ENCODE results near the gene ZBED4.

The ZBED4 gene

DNA sequence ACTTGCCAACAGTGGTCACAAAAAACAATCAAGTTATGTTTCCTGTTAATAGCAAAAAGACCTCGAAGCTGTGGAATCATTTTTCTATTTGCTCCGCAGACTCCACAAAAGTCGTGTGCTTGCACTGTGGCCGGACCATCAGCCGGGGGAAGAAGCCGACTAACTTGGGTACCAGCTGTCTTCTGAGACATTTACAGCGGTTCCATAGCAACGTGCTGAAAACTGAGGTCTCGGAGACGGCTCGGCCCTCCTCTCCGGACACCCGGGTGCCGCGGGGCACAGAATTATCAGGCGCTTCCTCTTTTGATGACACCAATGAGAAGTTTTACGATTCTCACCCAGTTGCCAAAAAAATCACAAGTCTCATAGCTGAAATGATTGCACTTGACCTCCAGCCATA, 31.6 kb downstream of the ZBED4 start:
- Mint-ChIP-seq H3K4me1 (peaks cover 12% of the 10 kb centered on the region), H3K27ac (no peak overlapping the region), H3K4me3 (no peak overlapping the region), H3K27me3 (ENCODE audit: low read depth, poor library complexity) (peaks cover 3% of the 10 kb centered on the region), H3K36me3 (ENCODE audit: low read depth) (peaks cover 96% of the 10 kb centered on the region), H3K9me3 (peaks cover 96% of the 10 kb centered on the region)
- no peak for TF ChIP-seq CTCF (IDR thresholded peaks at IDR 0.05)
- no peak for DNase-seq

GRCh38 chr22:49885881-49886280, 32.2 kb downstream of the ZBED4 start:
- DNase-seq: no peak
- Mint-ChIP-seq H3K36me3 (ENCODE audit: low read depth) (peaks cover 97% of the 10 kb centered on the region), H3K4me1 (peaks cover 12% of the 10 kb centered on the region), H3K9me3 (peaks cover 96% of the 10 kb centered on the region), H3K27me3 (ENCODE audit: low read depth, poor library complexity) (peaks cover 3% of the 10 kb centered on the region), H3K4me3 (no peak overlapping the region), H3K27ac (no peak overlapping the region)
- TF ChIP-seq CTCF (IDR thresholded peaks at IDR 0.05): no peak

DNA sequence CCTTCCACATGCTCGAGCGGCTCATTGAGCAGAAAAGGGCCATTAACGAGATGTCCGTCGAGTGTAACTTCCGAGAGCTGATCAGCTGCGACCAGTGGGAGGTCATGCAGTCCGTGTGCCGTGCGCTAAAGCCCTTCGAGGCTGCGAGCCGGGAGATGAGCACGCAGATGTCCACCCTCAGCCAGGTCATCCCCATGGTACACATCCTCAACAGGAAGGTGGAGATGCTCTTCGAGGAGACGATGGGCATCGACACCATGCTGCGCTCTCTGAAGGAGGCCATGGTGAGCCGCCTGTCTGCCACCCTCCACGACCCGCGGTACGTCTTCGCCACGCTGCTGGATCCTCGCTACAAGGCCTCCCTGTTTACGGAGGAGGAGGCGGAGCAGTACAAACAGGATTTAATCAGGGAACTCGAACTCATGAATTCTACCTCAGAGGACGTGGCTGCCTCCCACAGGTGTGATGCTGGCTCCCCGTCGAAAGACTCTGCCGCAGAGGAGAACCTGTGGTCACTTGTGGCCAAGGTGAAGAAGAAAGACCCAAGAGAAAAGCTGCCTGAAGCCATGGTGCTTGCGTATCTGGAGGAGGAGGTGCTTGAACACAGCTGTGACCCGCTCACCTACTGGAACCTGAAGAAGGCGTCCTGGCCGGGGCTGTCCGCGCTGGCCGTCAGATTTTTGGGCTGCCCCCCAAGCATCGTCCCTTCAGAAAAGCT, 32.9 kb downstream of the ZBED4 start:
- Mint-ChIP-seq H3K36me3 (ENCODE audit: low read depth) (peaks cover 100% of the 10 kb centered on the region), H3K4me1 (peaks cover 12% of the 10 kb centered on the region), H3K27ac (no peak overlapping the region), H3K27me3 (ENCODE audit: low read depth, poor library complexity) (peaks cover 3% of the 10 kb centered on the region), H3K9me3 (peaks cover 100% of the 10 kb centered on the region), H3K4me3 (no peak overlapping the region)
- no peak for DNase-seq
- no peak for TF ChIP-seq CTCF (IDR thresholded peaks at IDR 0.05)

- no peak overlapping the region for H3K27ac Mint-ChIP-seq
- TF ChIP-seq CTCF (IDR thresholded peaks at IDR 0.05): no peak
- peak overlapping the region; percentile 21 for H3K4me3 Mint-ChIP-seq
- H3K9me3 Mint-ChIP-seq: peaks cover 100% of the 10 kb centered on the region
- peaks cover 12% of the 10 kb centered on the region for H3K4me1 Mint-ChIP-seq
- DNase-seq: no peak
- H3K36me3 Mint-ChIP-seq (ENCODE audit: low read depth): peaks cover 100% of the 10 kb centered on the region
- peaks cover 7% of the 10 kb centered on the region for H3K27me3 Mint-ChIP-seq (ENCODE audit: low read depth, poor library complexity)
Measured at GRCh38 chr22:49887064-49887451, 33.4 kb downstream of the ZBED4 start.

GRCh38 chr22:49887702-49888101, 34.1 kb downstream of the ZBED4 start:
- peaks cover 12% of the 10 kb centered on the region for H3K4me1 Mint-ChIP-seq
- H3K27ac Mint-ChIP-seq: no peak overlapping the region
- no peak for DNase-seq
- H3K27me3 Mint-ChIP-seq (ENCODE audit: low read depth, poor library complexity): peaks cover 7% of the 10 kb centered on the region
- H3K4me3 Mint-ChIP-seq: no peak overlapping the region
- no peak for TF ChIP-seq CTCF (IDR thresholded peaks at IDR 0.05)
- peaks cover 100% of the 10 kb centered on the region for H3K36me3 Mint-ChIP-seq (ENCODE audit: low read depth)
- H3K9me3 Mint-ChIP-seq: peaks cover 100% of the 10 kb centered on the region

GRCh38 chr22:49889071-49889470, 35.4 kb downstream of the ZBED4 start:
- no peak for DNase-seq
- no peak for TF ChIP-seq CTCF (IDR thresholded peaks at IDR 0.05)
- peaks cover 12% of the 10 kb centered on the region for H3K4me1 Mint-ChIP-seq
- no peak overlapping the region for H3K4me3 Mint-ChIP-seq
- peaks cover 100% of the 10 kb centered on the region for H3K9me3 Mint-ChIP-seq
- peaks cover 7% of the 10 kb centered on the region for H3K27me3 Mint-ChIP-seq (ENCODE audit: low read depth, poor library complexity)
- H3K36me3 Mint-ChIP-seq (ENCODE audit: low read depth): peaks cover 100% of the 10 kb centered on the region
- H3K27ac Mint-ChIP-seq: no peak overlapping the region
